SK-N-SH (cell line): ENCODE measurements around the gene KMT2E.

Experiments used
- CHD2 ChIP-seq: fragments of 150-350 bp; IDR thresholded peaks from 2 replicates; pipeline ENCODE4 v1.6.1; 2018; ENCODE audit warnings: low read length; ENCODE audit not compliant: partially characterized antibody
- JUND ChIP-seq: IDR thresholded peaks from 2 replicates; pipeline ENCODE4 v1.4.0; 2012
- MXI1 ChIP-seq: IDR thresholded peaks from 2 replicates; pipeline ENCODE4 v1.6.1; 2012; ENCODE audit warnings: mild to moderate bottlenecking, low read depth, low read length, improper control_type of control experiment
- NRF1 ChIP-seq: IDR thresholded peaks from 2 replicates; pipeline ENCODE4 v1.6.1; 2012; ENCODE audit warnings: low read depth, mild to moderate bottlenecking, low read length
- POLR2AphosphoS5 ChIP-seq: IDR thresholded peaks from 2 replicates; pipeline ENCODE4 v1.6.1; 2012; ENCODE audit warnings: low read depth, low read length
- RAD21 ChIP-seq: IDR thresholded peaks from 2 replicates; pipeline ENCODE4 v1.6.1; 2012; ENCODE audit warnings: mild to moderate bottlenecking, low read length
- SIN3A ChIP-seq: IDR thresholded peaks from 2 replicates; pipeline ENCODE4 v1.6.1; 2012; ENCODE audit warnings: low read depth, mild to moderate bottlenecking, low read length, moderate library complexity, borderline replicate concordance
- SMC3 ChIP-seq: IDR thresholded peaks from 2 replicates; pipeline ENCODE4 v1.6.1; 2012; ENCODE audit warnings: low read depth, low read length, improper control_type of control experiment
- TAF1 ChIP-seq: IDR thresholded peaks from 2 replicates; pipeline ENCODE4 v1.6.1; 2012; ENCODE audit warnings: low read depth, mild to moderate bottlenecking, low read length, moderate library complexity, borderline replicate concordance
- TCF12 ChIP-seq: IDR thresholded peaks from 2 replicates; pipeline ENCODE4 v1.4.0; 2012
- TEAD4 ChIP-seq: IDR thresholded peaks from 2 replicates; pipeline ENCODE4 v1.4.0; 2012; ENCODE audit warnings: mild to moderate bottlenecking, borderline replicate concordance; ENCODE audit not compliant: insufficient read depth
- TF ChIP-seq, protein P1 (sequence below): fragments of 200-600 bp; sonication (generic); IDR thresholded peaks from 2 replicates; pipeline ENCODE4 v1.6.1; 2017; ENCODE audit warnings: antibody characterized with exemption, mild to moderate bottlenecking, moderate library complexity
- TF ChIP-seq, protein P2 (sequence below): fragments of 150-350 bp; IDR thresholded peaks from 2 replicates; pipeline ENCODE4 v1.6.1; 2017; ENCODE audit warnings: antibody characterized with exemption, low read length, low read depth, borderline replicate concordance
- TF ChIP-seq, protein P3 (sequence below): IDR thresholded peaks from 2 replicates; pipeline ENCODE4 v1.6.1; 2012; ENCODE audit warnings: mild to moderate bottlenecking, low read depth, low read length, moderate library complexity

DNA sequence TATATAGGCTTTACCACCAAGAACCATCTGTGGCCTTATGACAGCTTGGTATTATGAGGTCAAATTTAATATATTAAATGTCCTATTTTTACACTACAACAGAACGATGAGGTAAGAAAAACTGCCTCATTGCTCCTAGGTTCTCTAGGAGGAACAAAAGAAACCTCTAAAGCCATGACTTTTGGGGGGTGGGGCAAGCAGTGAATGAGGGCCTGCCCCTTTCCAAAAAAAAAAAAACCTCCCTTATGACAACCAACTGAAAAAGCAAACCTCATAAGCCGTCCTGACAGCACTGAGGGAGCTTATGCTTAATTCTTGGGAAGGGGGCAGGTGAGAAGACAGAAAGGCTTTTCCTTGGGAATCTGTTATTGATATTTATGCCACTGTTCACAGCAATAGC, 116.6 kb downstream of the KMT2E start:
- no peak for TF ChIP-seq TEAD4
- no peak for TF ChIP-seq SIN3A
- TF ChIP-seq, protein P1, sequence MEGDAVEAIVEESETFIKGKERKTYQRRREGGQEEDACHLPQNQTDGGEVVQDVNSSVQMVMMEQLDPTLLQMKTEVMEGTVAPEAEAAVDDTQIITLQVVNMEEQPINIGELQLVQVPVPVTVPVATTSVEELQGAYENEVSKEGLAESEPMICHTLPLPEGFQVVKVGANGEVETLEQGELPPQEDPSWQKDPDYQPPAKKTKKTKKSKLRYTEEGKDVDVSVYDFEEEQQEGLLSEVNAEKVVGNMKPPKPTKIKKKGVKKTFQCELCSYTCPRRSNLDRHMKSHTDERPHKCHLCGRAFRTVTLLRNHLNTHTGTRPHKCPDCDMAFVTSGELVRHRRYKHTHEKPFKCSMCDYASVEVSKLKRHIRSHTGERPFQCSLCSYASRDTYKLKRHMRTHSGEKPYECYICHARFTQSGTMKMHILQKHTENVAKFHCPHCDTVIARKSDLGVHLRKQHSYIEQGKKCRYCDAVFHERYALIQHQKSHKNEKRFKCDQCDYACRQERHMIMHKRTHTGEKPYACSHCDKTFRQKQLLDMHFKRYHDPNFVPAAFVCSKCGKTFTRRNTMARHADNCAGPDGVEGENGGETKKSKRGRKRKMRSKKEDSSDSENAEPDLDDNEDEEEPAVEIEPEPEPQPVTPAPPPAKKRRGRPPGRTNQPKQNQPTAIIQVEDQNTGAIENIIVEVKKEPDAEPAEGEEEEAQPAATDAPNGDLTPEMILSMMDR, result no peak
- TF ChIP-seq, protein P2, sequence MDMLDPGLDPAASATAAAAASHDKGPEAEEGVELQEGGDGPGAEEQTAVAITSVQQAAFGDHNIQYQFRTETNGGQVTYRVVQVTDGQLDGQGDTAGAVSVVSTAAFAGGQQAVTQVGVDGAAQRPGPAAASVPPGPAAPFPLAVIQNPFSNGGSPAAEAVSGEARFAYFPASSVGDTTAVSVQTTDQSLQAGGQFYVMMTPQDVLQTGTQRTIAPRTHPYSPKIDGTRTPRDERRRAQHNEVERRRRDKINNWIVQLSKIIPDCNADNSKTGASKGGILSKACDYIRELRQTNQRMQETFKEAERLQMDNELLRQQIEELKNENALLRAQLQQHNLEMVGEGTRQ, result no peak
- TF ChIP-seq TAF1, result no peak
- TF ChIP-seq JUND, result no peak
- no peak for TF ChIP-seq SMC3
- no peak for TF ChIP-seq TCF12
- TF ChIP-seq, protein P3, sequence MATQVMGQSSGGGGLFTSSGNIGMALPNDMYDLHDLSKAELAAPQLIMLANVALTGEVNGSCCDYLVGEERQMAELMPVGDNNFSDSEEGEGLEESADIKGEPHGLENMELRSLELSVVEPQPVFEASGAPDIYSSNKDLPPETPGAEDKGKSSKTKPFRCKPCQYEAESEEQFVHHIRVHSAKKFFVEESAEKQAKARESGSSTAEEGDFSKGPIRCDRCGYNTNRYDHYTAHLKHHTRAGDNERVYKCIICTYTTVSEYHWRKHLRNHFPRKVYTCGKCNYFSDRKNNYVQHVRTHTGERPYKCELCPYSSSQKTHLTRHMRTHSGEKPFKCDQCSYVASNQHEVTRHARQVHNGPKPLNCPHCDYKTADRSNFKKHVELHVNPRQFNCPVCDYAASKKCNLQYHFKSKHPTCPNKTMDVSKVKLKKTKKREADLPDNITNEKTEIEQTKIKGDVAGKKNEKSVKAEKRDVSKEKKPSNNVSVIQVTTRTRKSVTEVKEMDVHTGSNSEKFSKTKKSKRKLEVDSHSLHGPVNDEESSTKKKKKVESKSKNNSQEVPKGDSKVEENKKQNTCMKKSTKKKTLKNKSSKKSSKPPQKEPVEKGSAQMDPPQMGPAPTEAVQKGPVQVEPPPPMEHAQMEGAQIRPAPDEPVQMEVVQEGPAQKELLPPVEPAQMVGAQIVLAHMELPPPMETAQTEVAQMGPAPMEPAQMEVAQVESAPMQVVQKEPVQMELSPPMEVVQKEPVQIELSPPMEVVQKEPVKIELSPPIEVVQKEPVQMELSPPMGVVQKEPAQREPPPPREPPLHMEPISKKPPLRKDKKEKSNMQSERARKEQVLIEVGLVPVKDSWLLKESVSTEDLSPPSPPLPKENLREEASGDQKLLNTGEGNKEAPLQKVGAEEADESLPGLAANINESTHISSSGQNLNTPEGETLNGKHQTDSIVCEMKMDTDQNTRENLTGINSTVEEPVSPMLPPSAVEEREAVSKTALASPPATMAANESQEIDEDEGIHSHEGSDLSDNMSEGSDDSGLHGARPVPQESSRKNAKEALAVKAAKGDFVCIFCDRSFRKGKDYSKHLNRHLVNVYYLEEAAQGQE, result no peak
- TF ChIP-seq NRF1, result no peak
- TF ChIP-seq POLR2AphosphoS5, result no peak
- no peak for TF ChIP-seq MXI1
- TF ChIP-seq RAD21, result no peak
- no peak for TF ChIP-seq CHD2
